ENCODE data around the gene ZFYVE9.

Gene ZFYVE9

GRCh38 chr1:52182874-52183400 is 41.0 kb downstream of the ZFYVE9 start:
- no peak overlapping the region for H3K4me3 ChIP-seq (ENCODE audit: low read depth, low read length)
- TF ChIP-seq CTCF (IDR thresholded peaks at IDR 0.05; ENCODE audit: borderline replicate concordance, insufficient read depth, low read depth, low read length) = no peak

GRCh38 chr1:52186449-52186848 is 44.6 kb downstream of the ZFYVE9 start:
- no peak for TF ChIP-seq CTCF (IDR thresholded peaks at IDR 0.05; ENCODE audit: borderline replicate concordance, insufficient read depth, low read depth, low read length)
- H3K4me3 ChIP-seq (ENCODE audit: low read depth, low read length) = no peak overlapping the region

DNA sequence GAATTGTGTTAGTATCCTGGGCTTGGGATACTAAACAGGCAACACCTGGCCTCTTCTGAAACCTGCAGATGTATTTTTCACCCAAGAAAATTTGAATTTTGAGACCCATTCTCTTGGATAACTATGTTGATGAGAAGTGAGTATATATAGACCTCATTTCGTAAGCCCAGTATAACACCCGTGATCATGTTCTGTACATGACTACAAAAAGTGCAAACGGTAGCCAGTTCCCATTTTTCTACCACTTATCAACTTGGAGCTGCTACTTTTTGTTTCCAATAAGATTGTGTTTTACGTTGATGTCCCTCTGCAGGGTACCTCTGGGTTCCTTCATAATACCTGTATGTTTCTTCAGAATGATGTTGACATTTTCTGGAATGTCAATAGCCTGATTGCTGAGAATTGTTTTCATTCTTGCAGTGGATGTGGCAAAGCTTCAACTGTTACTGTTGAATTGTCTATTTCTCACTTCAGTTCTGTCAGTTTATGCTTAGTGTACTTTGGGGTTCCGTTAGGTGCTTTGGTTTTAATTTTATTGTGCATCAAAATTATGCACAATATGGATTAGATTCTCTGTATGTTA is 48.1 kb downstream of the ZFYVE9 start:
- TF ChIP-seq CTCF (IDR thresholded peaks at IDR 0.05; ENCODE audit: borderline replicate concordance, insufficient read depth, low read depth, low read length) = no peak
- no peak overlapping the region for H3K4me3 ChIP-seq (ENCODE audit: low read depth, low read length)

- H3K4me3 ChIP-seq (ENCODE audit: low read depth, low read length) = no peak overlapping the region
- no peak for TF ChIP-seq CTCF (IDR thresholded peaks at IDR 0.05; ENCODE audit: borderline replicate concordance, insufficient read depth, low read depth, low read length)
Measured at GRCh38 chr1:52190500-52191252, 48.8 kb downstream of the ZFYVE9 start.

GRCh38 chr1:52191395-52191965 is 49.6 kb downstream of the ZFYVE9 start:
- no peak overlapping the region for H3K4me3 ChIP-seq (ENCODE audit: low read depth, low read length)
- no peak for TF ChIP-seq CTCF (IDR thresholded peaks at IDR 0.05; ENCODE audit: borderline replicate concordance, insufficient read depth, low read depth, low read length)

DNA sequence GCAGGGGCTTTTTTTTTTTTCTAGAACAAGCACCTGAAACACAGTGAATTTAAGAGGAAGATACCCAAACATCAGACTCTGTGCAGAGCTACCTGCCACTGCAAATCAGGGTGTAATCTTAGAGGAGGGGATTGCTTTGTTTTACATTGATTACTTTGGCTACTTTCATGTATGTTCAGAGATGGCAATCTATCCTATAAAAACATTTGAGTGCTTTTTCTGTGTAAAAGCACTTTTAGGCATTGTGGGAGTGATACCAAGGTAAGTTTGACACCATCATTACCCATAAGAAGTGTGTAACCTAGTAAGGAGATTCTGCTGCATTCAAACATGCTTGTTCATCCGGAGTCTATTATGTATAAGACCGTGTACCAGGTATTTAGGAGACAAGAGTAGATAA is 50.1 kb downstream of the ZFYVE9 start:
- H3K4me3 ChIP-seq (ENCODE audit: low read depth, low read length) = no peak overlapping the region
- no peak for TF ChIP-seq CTCF (IDR thresholded peaks at IDR 0.05; ENCODE audit: borderline replicate concordance, insufficient read depth, low read depth, low read length)

Data from GM12875 (cell line).